Stimulated activated CD8-positive, alpha-beta memory T cell treated with anti-CD3 and anti-CD28 coated beads, Interleukin-4, amount 100 ng/mL, for 48 hours (primary cell): ENCODE results near the gene ZNG1B.
A peak's percentile ranks its signal among the peaks of the same experiment; 100 is the strongest.
"Not testable (repeated sequence)": the region's sequence is repeated elsewhere in the genome, so short reads cannot be mapped to it uniquely, and the experiment has no call there.

Source experiments
- DNase-seq: peaks from one replicate; pipeline ENCODE4 v3.0.0-alpha.2; 2020

ZNG1B gene

DNA sequence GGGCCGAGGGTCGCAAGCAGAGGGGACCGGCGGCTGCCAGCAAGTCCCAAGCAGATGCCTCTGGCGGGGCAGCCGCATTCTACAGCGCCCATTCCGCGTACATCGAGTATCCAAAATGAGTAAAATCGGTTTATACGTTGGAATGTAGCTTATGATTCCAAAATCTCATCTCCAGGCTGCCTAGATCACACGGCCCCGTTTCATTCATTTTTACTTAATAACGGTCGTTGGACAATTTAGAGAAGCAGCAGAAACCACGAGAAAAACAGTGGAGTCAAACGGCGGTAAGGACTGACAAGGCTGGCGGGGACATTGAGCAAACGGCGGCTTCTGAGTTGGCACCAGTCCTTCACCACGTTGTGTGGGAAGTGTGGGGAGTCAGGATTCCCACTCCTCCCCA, 66.6 kb downstream of the ZNG1B start:
- not testable (repeated sequence) for DNase-seq

DNA sequence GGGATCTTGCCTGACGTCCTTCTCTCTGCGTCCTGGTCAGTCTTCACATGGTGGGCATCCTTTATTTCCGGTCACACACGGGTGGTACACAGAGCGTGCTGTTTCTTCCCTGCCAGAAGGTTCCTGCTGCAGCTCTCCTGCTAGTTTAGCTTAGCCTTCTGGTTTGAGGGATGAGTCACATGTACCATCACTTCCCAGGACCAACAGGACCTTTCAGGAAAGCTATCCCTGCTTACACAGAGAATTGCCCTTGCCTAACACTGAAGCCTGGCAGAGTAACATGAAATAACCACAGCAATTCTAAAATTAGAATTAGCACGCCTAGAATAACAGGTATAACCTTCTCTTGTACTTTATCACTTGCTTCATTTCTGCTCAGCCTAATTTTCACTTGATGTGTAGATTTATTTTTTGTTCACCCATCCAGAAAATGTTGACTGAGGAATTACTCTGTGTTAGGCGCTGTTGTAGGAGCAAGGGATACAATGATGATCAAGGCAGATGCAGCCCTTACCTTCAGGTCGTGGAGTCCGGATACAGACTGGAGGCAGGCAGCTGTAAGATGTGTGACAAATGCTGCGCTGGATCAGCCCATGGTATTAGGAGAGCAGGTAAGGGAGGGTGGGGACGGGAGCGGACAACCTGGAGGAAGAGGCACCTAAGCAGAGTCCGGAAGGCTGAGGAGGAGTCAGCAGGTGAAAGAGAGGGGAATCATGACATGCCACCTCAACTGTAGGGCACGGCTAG, 70.1 kb downstream of the ZNG1B start:
- not testable (repeated sequence) for DNase-seq

DNA sequence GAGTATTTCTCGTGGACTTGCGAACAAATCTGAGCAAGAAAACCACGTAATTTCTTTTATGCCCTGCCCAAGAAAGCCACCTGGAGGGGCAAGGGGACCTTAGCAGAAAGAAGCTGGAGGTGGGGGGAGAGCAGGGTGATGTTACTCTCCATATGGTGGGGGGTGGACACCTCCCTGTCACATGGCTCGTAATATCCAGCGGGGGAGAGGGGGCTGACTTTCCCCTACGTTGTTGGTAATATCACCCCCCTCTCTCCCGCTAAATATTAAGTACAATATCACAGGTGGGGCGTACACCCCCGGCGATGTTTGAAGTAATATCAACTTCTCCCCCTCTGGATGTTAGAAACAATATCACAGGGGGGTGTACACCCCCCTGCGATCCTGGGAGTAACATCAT, 70.7 kb downstream of the ZNG1B start:
- not testable (repeated sequence) for DNase-seq

DNA sequence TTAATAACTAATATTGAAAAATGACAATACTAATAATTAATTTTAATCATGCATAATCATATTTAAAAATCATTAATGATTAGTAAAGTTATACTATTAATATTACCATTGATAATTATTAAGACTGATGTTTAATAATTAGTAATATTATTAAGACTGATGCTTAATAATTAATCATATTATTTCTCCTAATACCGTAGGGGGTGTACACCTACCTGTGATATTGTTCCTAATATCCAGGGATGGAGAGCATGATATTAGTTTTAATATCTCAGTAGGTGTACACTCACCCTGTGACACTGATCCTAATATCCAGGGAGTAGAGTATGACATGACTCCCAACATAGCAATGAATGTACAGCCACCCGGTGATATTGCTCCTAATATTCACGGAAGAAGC, 73.4 kb downstream of the ZNG1B start:
- not testable (repeated sequence) for DNase-seq

DNA sequence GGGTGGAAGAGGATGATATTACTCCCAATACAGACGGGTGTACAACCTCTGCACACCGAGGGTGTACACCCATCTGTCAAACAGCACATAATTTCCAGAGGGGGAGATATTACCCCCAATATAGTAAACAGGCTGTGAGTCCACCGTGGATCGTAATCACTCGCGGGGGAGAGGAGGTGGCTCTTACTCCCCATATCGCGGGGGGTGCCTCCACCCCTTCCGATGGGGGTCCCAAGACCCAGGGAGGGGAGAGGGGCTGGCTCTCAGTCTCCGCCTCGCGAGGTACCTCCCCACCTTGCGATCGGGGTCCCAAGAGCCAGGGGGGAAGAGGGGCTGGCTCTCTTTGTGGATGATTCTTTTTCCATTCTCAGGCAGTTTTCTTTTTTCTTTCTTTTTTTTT, 74.4 kb downstream of the ZNG1B start:
- DNase-seq, result not testable (repeated sequence)

DNA sequence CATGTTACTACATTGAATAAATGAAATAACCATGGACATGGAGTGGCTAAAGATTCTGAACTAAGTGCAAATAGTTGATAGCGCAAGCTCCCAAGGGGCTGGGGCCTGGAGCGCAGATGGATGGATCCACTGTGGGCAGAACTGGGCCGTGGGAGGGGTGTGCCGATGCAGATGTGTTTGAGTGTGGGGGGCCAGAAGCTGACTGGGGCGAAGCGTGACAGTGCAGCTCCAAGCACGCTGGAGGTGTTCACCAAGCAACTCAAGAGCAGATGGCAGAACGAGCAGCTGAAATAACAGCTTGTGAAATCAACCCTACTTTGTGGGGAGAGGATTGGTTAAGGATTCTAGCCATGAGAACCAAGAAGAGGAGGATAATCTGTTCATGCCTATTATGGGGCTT, 78.0 kb downstream of the ZNG1B start:
- DNase-seq, result not testable (repeated sequence)

DNA sequence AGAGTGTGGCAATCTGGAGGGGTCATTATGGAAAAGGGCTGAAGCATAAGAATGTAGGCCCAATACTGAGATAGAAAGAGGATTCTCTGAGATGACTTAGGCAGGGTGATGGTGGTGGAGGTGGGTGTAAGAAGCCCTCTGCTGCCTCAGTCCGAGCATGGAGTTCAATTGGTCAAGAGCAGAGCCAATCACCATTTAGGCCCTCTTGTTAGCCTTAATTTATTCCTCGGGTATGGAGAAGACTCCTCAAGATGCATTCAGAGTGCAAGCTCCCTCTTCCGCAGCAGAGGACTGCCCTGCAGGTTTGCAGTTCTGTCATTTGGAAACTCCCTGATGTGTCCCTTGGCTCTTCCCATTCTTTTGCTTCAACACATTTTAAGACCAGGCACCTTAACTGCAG, 78.5 kb downstream of the ZNG1B start:
- DNase-seq, result not testable (repeated sequence)

DNA sequence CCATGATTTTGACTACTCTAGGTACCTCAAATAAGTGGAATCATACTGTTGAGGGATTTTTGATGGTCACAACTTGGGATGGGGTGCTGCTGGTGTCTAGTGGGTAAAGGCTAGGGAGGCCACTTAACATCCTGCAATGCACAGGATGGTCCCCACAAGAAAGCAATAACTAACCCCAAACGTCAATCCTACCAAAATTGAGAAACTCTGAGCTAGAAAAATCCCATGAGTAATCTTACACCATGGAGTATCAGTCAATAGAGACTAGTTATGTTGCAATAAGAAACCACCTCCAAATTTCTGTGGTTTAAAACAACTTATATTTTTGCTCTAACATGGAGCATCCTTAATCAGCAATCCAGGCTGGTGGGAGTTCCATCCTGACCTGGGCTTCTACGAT, 79.5 kb downstream of the ZNG1B start:
- DNase-seq, result not testable (repeated sequence)

DNA sequence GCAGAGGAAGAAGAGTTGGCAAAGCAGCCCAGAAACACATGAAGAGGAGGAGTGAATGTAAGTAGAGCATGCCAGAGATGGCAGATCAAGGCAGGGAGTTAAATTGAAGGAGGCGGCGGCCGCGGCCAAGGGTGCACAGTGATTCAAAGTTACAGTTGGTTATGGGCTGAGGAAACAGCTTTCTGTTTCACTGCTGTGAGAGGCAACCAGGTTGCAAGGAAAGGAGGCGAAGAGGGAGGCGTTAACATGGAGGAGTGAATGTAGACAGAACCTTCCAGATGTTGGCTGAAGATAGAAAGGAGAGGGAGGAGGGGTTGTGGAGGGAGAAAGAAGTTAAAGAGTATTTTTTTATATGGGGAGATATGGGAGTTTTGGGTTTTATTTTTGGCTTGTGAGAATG, 83.3 kb downstream of the ZNG1B start:
- DNase-seq, result not testable (repeated sequence)

DNA sequence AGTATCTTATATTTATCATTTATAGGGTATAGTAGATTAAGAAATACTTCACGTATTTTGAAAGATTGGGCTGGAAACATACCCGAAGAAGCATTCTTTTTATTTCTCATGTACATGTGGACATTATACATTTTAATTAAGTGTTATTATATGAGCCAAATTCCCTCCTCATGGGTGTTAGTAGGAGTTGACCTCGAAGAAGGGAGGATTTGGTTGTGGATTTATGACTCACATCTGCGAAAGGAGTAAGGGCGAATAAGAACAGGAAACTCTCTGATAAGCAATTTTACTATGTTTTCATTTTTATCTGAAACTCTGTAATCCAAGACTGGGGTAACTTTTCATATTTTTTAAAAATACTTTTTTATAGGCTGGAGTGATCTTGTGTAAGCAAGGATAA, 84.0 kb downstream of the ZNG1B start:
- DNase-seq, result not testable (repeated sequence)

DNA sequence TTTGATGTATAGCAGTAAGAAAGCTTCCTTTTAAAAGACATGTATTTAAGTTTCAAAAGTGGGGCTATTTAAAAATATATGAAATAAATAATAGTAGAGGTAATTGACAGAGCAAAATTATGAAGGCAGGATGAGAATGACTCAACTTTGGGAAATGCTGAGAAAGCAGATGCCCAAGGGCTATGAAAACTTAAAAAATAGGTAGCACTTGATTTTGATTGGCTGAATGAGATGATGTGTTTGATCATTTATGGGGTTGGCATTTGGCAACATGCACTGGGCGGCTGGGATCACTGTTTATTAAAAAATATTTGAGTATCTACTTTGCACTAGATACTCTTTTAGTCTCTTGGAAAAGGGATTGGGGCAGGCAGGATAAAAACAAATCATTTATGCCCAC, 87.5 kb downstream of the ZNG1B start:
- DNase-seq, result not testable (repeated sequence)

DNA sequence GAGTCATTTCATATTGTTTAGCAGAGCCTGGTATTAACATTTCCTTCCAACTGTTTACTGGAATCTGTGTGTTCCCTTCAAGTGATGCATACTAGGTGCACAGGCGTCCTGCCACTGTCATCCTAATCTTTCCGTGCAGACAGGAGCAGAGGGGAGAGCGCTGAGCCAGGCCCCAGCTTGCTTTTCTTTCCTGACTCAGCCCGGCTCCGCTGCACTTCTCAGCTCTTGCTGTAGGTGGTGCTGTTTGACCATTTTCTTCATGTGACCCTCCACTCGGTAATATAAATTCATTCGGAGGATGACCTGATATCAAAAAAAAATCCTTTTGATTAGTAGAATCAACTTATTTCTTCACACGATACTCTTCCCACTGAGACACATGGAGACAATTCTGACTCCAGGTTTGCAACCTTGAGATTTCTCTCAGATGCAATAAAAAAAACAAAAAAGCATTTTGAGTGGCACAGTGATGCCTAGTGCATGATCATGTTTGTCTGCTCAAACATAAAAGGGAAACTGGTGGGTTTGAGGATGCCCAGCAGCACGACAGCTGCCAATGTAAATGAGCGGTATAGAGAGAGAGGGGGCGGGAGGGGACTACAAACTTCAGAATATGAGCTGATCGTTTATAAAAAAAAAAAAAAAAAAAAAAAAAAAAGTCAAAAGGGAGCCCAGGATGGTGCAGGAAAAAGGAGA, 90.0 kb downstream of the ZNG1B start:
- not testable (repeated sequence) for DNase-seq

DNA sequence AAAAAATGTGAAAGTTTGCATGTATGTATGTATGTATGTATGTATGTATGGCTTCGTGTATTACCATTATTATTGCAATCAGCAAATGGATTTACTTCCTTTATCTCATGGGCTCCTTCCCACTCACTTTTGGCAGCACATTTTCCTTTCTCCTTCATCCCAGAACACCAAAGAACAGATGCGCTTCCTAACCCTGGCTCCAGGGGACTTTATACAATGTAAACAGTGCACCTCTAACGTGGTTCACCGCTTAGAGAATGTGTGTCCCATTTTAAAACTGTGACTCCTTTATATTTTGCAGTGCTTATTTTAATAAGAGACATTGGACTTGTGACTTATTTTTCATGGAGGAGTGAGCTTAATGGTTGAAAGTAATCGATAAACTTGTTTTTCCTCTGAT, 90.6 kb downstream of the ZNG1B start:
- DNase-seq, result not testable (repeated sequence)

DNA sequence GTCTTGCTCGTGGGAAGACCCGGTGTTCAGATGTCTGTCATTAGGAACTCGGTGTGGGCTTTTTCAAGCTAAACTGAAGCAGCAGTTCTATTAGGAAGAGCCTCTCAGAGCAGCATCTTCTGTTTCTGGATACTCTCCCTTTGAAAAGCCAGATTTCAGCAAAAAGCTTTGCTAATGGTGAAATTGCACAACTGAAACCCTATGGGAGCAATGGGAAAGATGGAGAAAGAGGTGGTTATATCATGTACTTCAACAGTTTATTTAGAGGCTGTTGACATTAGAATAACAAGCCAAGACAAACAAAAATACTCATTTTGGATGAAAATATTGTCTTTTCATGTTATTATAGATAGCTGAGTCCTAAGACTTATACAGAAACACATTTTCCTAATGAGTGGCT, 91.4 kb downstream of the ZNG1B start:
- DNase-seq, result not testable (repeated sequence)

DNA sequence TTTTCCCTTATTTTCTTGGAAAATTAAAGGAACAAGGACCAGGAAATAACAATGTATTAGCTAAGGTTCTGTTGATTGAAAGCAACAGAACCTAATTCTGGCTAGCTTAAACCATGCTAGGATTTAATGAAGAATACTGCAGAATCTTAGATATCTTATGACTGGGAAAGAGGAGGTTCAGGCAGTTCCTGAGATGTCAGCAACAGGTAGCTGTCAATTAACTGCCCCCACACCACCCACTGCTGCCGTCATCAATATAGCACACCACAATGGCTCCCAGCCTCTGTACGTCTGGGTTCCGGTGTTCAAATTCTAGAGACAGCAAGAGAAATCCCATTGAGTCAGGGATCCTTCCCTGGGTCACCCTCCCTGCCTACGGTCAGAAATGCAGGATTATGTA, 95.5 kb downstream of the ZNG1B start:
- not testable (repeated sequence) for DNase-seq

DNA sequence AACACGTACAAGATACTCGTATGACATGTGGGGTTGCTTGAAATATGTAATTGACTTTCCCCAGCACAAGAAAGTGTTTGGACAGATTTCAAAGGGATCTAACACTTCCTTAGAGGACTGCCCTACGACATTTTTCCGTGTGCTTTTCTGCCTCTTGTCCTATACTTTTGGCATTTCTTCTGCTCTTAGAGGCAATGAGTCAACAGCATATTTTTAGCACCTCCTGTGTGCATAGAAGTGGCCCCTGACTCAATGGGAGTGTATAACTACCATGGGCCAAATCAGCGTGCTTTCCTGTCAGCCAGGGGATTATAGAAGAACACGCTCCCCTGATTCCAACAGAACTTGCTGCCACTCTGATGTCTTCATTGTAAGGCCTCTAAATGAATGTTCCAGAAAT, 99.1 kb downstream of the ZNG1B start:
- DNase-seq, result not testable (repeated sequence)

DNA sequence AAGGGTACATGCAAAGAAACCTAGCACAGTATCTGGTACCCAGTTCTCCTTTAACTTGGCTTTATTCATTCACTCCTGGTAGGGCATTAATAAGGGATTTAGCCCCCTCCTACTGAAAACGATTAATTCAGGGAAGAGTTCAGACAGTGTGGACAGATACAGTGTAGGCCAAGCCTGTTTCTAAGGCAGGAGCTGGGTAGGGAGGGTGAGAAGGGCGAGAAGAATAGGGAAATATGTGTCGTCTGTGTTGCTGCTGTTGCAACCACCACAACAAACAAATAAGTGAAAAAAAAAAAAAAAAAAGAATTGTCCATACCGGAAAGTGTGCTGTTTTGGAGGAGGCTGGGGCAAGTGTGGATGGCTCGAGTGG, 103.3 kb downstream of the ZNG1B start:
- DNase-seq, result not testable (repeated sequence)

DNA sequence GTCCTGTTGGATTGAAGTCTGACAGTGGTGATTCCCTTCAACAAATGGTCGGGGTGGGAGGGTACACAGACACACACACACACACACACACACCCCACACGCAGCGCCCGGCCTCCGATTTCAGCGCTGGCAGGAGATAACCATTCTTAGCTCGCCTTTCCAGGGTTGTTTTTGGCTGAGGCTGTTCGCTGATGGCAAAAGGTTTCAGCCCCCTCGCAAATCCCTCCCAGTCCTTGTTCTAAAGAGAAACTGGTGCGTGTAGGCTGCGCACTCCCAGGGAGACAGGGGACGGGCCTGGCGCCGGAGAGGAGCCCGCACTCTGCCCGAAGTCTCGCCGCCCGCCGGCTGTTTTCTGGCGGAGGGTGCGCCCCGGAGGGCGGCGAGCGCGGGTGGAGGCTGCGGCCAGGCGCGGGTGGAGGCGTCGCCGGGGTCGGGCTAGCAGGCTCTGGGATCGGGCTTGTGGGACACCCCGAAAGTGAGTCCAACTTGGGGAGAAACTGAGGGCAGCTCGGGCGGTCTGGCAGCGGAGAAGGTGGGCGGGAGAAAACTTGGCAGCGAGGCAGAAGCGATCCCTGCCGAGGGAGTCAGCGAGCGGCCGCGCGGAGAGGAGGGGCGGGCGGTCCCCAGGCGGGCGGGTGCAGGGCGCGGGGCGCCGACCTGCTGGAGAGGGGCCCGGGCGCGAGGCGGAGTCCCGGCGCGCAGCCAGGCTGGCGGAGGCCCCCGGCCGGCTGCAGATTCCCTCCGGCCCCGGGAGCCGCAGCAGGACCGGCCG, 103.9 kb downstream of the ZNG1B start:
- DNase-seq, result peak; percentile 37

DNA sequence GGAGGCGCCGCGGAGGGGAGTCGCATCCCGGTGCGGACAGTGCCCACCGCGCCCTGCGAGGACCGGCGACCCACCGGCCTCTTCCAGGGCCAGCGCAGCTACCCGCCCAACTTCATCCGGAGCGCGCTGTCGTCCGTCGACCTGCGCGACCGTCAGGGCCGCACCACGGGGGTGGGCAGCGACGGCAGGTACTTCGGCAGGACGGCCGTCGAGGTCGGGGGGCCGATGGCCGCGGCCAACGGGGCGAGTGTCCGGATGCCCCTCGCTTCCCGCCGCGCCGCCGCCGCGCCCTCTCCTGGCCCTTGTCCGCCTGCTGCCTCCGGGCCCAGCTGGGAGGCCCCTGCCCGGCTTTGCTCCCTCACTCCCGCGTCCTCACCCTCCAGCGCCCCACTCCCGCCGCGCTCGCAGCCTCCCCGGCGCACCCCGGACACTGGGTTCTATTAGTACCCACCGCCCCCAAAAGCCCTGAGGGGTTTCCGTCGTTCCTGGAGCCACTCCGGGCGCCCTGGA, 104.5 kb downstream of the ZNG1B start:
- DNase-seq, result not testable (repeated sequence)

DNA sequence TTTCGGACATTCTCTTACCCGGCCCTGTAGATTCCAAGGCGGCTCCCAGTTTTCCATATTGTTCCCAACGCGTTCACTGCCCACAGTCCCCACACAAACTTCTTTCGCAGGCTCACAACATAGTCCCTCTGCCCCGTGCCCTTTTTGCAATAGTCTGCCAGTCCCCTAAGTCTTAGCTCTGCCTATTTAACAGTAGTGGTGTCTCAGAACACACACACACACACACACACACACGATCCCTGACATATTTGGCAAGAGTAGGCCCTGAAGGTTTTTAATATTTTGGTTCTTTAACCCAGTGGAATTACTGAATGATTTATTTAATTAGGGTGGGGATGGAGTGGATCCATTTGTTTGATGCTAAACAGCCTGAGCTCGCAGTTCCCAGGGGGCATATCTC, 105.0 kb downstream of the ZNG1B start:
- not testable (repeated sequence) for DNase-seq
